Measurements from ENCODE around the gene AUNIP.

GRCh38 chr1:25904943-25905679 is 45.9 kb upstream of the AUNIP start:
- TF ChIP-seq CTCF (IDR thresholded peaks at IDR 0.05; ENCODE audit: borderline replicate concordance, extremely low read depth, low read length, poor library complexity, severe bottlenecking): peak; percentile 38
- TF ChIP-seq EZH2 (IDR thresholded peaks at IDR 0.05; ENCODE audit: borderline replicate concordance, low read depth, low read length, severe bottlenecking): no peak
